ENCODE measurements around the gene INO80C. TPM values are rescaled to one million over a fixed set of nuclear protein-coding genes. Genes with fewer than 3 reads are reported as not detected.

INO80C gene
- total RNA-seq, 4 donors from 2014 or later = 13.2 to 30.1 (median 17.9) TPM

DNA sequence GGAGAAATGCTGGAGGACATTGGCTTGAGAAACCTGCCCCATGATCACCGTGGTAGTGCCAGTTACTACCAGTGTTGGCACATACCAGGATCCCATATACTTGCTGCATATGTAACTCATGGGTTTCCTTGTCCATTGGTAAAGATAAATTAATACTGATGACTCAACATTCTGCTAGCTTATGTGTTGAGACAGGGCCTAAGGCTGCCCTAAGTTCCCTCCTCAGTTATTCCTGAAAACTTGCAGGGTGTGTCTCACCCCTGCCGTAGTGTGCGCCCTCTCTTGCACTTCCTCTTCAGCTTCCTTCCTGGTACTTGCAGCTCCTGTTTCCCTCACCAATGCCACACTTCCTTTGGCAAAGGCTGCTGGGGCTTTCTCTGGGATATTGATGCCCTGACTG lies 4.3 kb upstream of the INO80C start:
- WGBS, 2 donors = 29 to 32% methylated on average over 3 of the region's 3 CpGs
- no peak for DNase-seq
- peak overlapping the region; percentile 51 to 85 (median 72) for H3K27ac ChIP-seq

DNA sequence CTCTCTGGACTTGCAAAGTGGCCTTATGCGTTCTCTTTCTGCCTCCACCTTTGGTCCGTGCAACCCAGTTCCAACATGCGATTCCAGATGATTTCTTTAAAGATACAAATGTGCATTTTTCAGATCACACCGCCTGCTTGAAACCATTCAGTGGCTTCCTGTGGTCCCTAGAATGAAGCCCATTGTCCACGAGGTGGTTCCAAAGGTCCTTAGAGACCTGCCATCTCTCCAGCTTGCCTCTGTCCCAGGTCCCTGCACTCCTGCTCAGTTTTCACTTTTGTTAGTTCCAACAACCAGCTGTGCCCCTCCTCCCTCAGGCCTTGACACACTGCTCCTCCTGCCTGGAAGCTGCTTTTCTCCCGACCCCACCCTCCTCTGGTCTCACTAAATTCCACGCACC lies 3.6 kb upstream of the INO80C start:
- Histone ChIP-seq H3K27me3 (no peaks in the 10 kb centered on the region), H3K9me3 (no peaks in the 10 kb centered on the region), H3K36me3 (no peaks in the 10 kb centered on the region), H3K4me3 (no peak overlapping the region), H3K4me1 (peaks cover 10 to 56% (median 19%) of the 10 kb centered on the region in 3 donors), H3K27ac (peak overlapping the region; percentile 65 to 85 (median 75))
- TF ChIP-seq POLR2A (IDR thresholded peaks at IDR 0.05) = no peak
- TF ChIP-seq, protein P1, sequence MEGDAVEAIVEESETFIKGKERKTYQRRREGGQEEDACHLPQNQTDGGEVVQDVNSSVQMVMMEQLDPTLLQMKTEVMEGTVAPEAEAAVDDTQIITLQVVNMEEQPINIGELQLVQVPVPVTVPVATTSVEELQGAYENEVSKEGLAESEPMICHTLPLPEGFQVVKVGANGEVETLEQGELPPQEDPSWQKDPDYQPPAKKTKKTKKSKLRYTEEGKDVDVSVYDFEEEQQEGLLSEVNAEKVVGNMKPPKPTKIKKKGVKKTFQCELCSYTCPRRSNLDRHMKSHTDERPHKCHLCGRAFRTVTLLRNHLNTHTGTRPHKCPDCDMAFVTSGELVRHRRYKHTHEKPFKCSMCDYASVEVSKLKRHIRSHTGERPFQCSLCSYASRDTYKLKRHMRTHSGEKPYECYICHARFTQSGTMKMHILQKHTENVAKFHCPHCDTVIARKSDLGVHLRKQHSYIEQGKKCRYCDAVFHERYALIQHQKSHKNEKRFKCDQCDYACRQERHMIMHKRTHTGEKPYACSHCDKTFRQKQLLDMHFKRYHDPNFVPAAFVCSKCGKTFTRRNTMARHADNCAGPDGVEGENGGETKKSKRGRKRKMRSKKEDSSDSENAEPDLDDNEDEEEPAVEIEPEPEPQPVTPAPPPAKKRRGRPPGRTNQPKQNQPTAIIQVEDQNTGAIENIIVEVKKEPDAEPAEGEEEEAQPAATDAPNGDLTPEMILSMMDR (IDR thresholded peaks at IDR 0.05) = no peak
- 65 to 72% methylated on average over 7 of the region's 7 CpGs for WGBS, 2 donors
- intact Hi-C loops (cut with DNase I) = no loop called here
- DNase-seq = no peak

More for the DNA sequence above, 4.3 kb upstream of the INO80C start:
- Histone ChIP-seq H3K4me3 (no peak overlapping the region), H3K4me1 (peaks cover 5 to 51% (median 12%) of the 10 kb centered on the region in 3 donors), H3K9me3 (no peaks in the 10 kb centered on the region), H3K36me3 (no peaks in the 10 kb centered on the region), H3K27me3 (no peaks in the 10 kb centered on the region)
- no peak for TF ChIP-seq POLR2A (IDR thresholded peaks at IDR 0.05)
- TF ChIP-seq, protein P1 (IDR thresholded peaks at IDR 0.05) = peak in 1 of 6 experiments; percentile 16
- intact Hi-C loops (cut with DNase I) = no loop called here

DNA sequence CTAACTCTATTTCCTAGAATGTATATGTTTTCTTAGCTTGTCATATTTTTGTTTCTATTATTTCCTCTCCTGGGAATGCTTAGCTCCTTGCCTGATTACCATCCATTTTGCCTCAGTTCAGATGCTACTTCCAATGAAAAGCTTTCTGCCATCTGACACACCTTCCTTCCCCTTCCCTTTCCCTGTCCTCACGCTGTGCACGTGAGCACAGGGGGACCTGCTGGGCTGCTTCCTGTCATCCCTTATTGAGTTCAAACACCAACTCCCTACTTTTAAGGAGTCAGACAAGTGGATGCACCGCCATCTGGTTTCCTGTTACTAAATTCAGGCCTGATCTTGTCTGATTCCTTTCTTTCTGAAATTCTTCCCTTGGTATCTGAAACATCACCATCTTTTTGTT lies 2.4 kb upstream of the INO80C start:
- Histone ChIP-seq H3K4me3 (no peak overlapping the region), H3K27ac (peak overlapping the region in 1 of 4 donors; percentile 85), H3K36me3 (no peaks in the 10 kb centered on the region), H3K4me1 (peaks cover 10 to 69% (median 30%) of the 10 kb centered on the region in 3 donors), H3K9me3 (no peaks in the 10 kb centered on the region), H3K27me3 (no peaks in the 10 kb centered on the region)
- no peak for TF ChIP-seq POLR2A (IDR thresholded peaks at IDR 0.05)
- TF ChIP-seq, protein P1 (IDR thresholded peaks at IDR 0.05) = no peak
- intact Hi-C loops (cut with DNase I) = no loop called here
- no peak for DNase-seq
- WGBS, 2 donors = 18 to 24% methylated on average over 3 of the region's 3 CpGs

DNA sequence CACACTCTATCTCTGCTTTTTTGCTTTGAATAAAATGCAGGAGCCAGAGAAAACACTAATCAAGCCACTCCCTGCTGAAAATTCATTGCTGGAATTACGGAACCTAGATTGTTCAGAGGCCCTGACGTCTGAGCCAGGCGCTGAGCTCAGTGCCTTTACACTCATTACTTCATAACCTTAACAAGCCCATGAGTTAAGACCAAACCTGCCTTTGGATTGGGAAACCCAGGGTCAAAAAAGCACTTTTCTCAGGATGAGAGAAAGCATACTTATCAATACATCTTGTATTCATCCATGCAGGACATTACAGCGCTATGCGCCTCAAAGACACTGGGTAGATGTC lies 762 bp downstream of the INO80C start:
- Histone ChIP-seq H3K9me3 (no peaks in the 10 kb centered on the region), H3K4me1 (peaks cover 10 to 59% (median 23%) of the 10 kb centered on the region in 3 donors), H3K4me3 (peak overlapping the region; percentile 45 to 85 (median 72)), H3K36me3 (no peaks in the 10 kb centered on the region), H3K27ac (peak overlapping the region; percentile 91 to 97 (median 96)), H3K27me3 (no peaks in the 10 kb centered on the region)
- intact Hi-C loops (cut with DNase I) = no loop called here
- WGBS, 2 donors = 0 to 3% methylated on average over 5 of the region's 5 CpGs
- DNase-seq = no peak
- TF ChIP-seq, protein P1 (IDR thresholded peaks at IDR 0.05) = no peak
- no peak for TF ChIP-seq POLR2A (IDR thresholded peaks at IDR 0.05)

GRCh38 chr18:35495536-35496314 lies 2.0 kb downstream of the INO80C start:
- intact Hi-C loops (cut with DNase I) = no loop called here
- Histone ChIP-seq H3K9me3 (no peaks in the 10 kb centered on the region), H3K27me3 (no peaks in the 10 kb centered on the region), H3K4me3 (peak overlapping the region; percentile 45 to 85 (median 72)), H3K4me1 (peaks cover 13 to 59% (median 22%) of the 10 kb centered on the region in 3 donors), H3K27ac (peak overlapping the region; percentile 91 to 97 (median 96)), H3K36me3 (no peaks in the 10 kb centered on the region)
- TF ChIP-seq, protein P1 (IDR thresholded peaks at IDR 0.05) = no peak
- TF ChIP-seq POLR2A (IDR thresholded peaks at IDR 0.05) = no peak
- WGBS, 2 donors = 37 to 54% methylated on average over 7 of the region's 7 CpGs
- DNase-seq = no peak

Measured in esophagus squamous epithelium (tissue), 5 donors.